ENCODE data around the gene HOXD10. TPM values are rescaled to one million over a fixed set of nuclear protein-coding genes. Genes with fewer than 3 reads are reported as not detected.

The HOXD10 gene
- total and polyA plus RNA-seq, 9 of the 15 experiments (the other 6 are each of a cell fraction or from before 2014, with no cell fraction given) = not detected

GRCh38 chr2:176115883-176116813 lies at the start of gene HOXD10 (continued):
- TF ChIP-seq REST (IDR thresholded peaks at IDR 0.05; ENCODE audit: borderline replicate concordance) (0 out of 2 replicates have a peak, but pooled peaks have one; percentile 10), REST (CRISPR knock-in tag; IDR thresholded peaks at IDR 0.05; ENCODE audit: low read depth) (no peak), POLR2AphosphoS5 (IDR thresholded peaks at IDR 0.05; ENCODE audit: control insufficient read depth, insufficient read depth, low read depth, low read length) (no peak), USF2 (CRISPR knock-in tag; IDR thresholded peaks at IDR 0.05) (peak; percentile 86), PATZ1 (CRISPR knock-in tag; IDR thresholded peaks at IDR 0.05; ENCODE audit: borderline replicate concordance) (no peak), TFE3 (CRISPR knock-in tag; IDR thresholded peaks at IDR 0.05) (peak; percentile 96), USF1 (CRISPR knock-in tag; IDR thresholded peaks at IDR 0.05) (peak; percentile 66), ATF6 (CRISPR knock-in tag; IDR thresholded peaks at IDR 0.05) (no peak)
